ENCODE measurements around the gene CPXCR1. TPM values are rescaled to one million over a fixed set of nuclear protein-coding genes. Genes with fewer than 3 reads are reported as not detected.
"Not testable (repeated sequence)": the region's sequence is repeated elsewhere in the genome, so short reads cannot be mapped to it uniquely, and the experiment has no call there.

CPXCR1 gene
- total RNA-seq (not detected), polyA plus RNA-seq (not detected)
- long read RNA-seq, donor 1: 0 reads
- long read RNA-seq, donor 2: 0 reads
- long read RNA-seq, donor 3: 0 reads

DNA sequence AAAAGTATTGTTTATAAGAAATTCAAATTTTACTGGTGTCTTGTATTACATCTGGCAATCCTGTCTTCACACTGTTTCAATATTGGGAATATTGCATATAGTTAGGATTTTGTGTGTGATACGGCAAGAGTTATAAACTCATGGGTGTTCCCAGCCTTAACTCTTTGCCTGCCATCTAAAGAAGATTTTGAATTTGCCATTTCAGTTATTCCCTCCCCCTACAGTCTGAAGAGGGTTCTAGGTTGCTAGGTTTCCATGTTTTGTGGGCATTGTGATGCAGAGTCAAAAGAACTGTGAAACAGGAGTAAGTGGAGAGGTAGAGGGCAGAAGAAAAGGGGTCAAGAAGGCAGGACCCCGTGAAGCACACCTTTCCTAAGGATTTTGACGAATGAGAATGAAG, at the start of gene CPXCR1:
CPXCR1 (plus strand) TSS at position 301 of the 400 bp plus-strand sequence. CDS start 6,190 bp downstream, outside the sequence.
- no peaks in the 10 kb centered on the region for H3K27me3 ChIP-seq

DNA sequence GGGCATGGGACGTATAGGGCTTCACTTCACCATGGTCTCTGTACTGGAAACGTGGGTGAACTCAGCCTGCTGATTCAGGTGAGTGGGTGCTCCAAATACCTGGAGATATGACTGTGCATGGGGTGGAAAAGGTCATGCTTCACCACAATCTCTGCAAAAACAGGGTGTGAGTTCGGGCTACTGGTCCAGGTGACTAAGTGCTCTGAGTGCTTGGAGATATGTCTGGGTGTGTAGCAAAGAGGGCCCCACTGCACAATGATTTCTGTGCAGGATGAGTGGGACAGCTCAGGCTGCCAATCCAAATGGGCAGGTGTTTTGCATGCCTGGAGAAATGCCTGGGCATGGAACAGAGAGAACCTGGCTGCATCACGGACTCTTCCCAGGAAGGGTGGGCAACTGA, 11.2 kb upstream of the CPXCR1 start:
- TF ChIP-seq, protein P1, sequence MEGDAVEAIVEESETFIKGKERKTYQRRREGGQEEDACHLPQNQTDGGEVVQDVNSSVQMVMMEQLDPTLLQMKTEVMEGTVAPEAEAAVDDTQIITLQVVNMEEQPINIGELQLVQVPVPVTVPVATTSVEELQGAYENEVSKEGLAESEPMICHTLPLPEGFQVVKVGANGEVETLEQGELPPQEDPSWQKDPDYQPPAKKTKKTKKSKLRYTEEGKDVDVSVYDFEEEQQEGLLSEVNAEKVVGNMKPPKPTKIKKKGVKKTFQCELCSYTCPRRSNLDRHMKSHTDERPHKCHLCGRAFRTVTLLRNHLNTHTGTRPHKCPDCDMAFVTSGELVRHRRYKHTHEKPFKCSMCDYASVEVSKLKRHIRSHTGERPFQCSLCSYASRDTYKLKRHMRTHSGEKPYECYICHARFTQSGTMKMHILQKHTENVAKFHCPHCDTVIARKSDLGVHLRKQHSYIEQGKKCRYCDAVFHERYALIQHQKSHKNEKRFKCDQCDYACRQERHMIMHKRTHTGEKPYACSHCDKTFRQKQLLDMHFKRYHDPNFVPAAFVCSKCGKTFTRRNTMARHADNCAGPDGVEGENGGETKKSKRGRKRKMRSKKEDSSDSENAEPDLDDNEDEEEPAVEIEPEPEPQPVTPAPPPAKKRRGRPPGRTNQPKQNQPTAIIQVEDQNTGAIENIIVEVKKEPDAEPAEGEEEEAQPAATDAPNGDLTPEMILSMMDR (IDR thresholded peaks at IDR 0.05): no peak
- WGBS, 2 donors: 59 to 68% methylated on average over 4 of the region's 4 CpGs
- Histone ChIP-seq H3K4me1 (no peaks in the 10 kb centered on the region), H3K9me3 (peaks cover 0 to 6% (median 0%) of the 10 kb centered on the region in 11 donors), H3K27me3 (no peaks in the 10 kb centered on the region), H3K36me3 (no peaks in the 10 kb centered on the region), H3K4me3 (no peak overlapping the region), H3K27ac (no peak overlapping the region)
- intact Hi-C loops (cut with DNase I): no loop called here
- ATAC-seq (no peak), DNase-seq (no peak)

More for the DNA sequence above, at the start of gene CPXCR1:
- Histone ChIP-seq H3K4me1 (no peaks in the 10 kb centered on the region), H3K36me3 (no peaks in the 10 kb centered on the region), H3K4me3 (no peak within 1 kb of the TSS), H3K9me3 (peaks cover 0 to 3% (median 0%) of the 10 kb centered on the region in 11 donors), H3K27ac (no peak within 1 kb of the TSS)
- TF ChIP-seq, protein P1 (IDR thresholded peaks at IDR 0.05): no peak
- WGBS, 2 donors: 57 to 61% methylated on average over 3 of the region's 3 CpGs
- ATAC-seq (no peak), DNase-seq (no peak)
- intact Hi-C loops (cut with DNase I): no loop called here

DNA sequence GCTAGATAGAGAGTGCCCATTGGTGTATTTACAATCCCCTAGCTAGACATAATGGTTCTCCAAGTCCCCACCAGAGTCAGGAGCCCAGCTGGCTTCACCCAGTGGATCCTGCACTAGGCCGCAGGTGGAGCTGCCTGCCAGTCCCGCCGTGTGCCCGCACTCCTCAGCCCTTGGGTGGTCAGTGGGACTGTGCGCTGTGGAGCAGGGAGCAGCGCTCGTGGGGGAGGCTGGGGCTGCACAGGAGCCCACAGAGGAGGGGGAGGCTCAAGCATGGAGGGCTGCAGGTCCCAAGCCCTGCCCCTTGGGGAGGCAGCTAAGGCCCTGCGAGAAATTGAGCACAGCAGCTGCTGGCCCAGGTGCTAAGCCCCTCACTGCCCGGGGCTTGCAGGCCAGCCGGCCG, 810 bp upstream of the CPXCR1 start:
- H3K27ac ChIP-seq; H3K36me3 ChIP-seq; H3K4me3 ChIP-seq; H3K4me1 ChIP-seq; DNase-seq; intact Hi-C loops (cut with DNase I); H3K27me3 ChIP-seq; ATAC-seq; H3K9me3 ChIP-seq: not testable (repeated sequence)
- WGBS, 2 donors: 94 to 97% methylated on average over 5 to 11 of the region's 11 CpGs

- intact Hi-C loops (cut with DNase I); H3K27ac ChIP-seq; H3K36me3 ChIP-seq; H3K27me3 ChIP-seq; H3K4me3 ChIP-seq; H3K4me1 ChIP-seq; DNase-seq; H3K9me3 ChIP-seq; ATAC-seq: not testable (repeated sequence)
- WGBS, 2 donors: 91 to 95% methylated on average over 5 of the region's 5 CpGs
These were observed 5.3 kb downstream of the CPXCR1 start for GRCh38 chrX:88752339-88752738.

- intact Hi-C loops (cut with DNase I): no loop called here
- Histone ChIP-seq H3K27me3 (no peaks in the 10 kb centered on the region), H3K27ac (no peak overlapping the region), H3K4me3 (no peak overlapping the region), H3K9me3 (peaks cover 0 to 16% (median 0%) of the 10 kb centered on the region in 11 donors), H3K4me1 (no peaks in the 10 kb centered on the region), H3K36me3 (no peaks in the 10 kb centered on the region)
- no peak for DNase-seq
- 82 to 91% methylated on average over 4 of the region's 4 CpGs for WGBS, 2 donors
- ATAC-seq: no peak
- TF ChIP-seq, protein P1 (IDR thresholded peaks at IDR 0.05): no peak
These were observed 42.8 kb downstream of the CPXCR1 start for GRCh38 chrX:88789825-88790224.
